ENCODE results near the gene FOSL2.

DNA sequence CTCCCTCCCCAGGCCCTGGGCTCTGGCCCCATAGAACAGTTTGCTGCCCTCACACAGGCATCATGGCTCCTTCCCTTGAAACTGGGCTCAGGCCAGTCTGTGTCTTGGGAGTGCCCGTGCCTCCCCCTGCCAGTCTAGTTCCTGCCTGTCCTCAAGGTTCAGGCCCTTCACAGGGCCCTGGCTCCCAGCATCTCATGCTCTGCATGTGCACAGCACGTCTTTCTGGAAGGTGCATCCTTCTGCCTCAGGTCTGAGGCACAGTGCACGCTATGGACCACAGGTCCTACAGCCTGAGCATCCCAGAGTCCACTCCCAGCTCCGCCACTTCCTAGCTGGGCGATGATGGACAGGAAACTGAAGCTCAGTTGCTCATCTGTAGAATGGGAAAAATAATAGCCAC lies 35.6 kb upstream of the FOSL2 start:
- TF ChIP-seq ZBTB21 (tag by site-specific recombination; IDR thresholded peaks at IDR 0.05), result no peak
- TF ChIP-seq, protein P1, sequence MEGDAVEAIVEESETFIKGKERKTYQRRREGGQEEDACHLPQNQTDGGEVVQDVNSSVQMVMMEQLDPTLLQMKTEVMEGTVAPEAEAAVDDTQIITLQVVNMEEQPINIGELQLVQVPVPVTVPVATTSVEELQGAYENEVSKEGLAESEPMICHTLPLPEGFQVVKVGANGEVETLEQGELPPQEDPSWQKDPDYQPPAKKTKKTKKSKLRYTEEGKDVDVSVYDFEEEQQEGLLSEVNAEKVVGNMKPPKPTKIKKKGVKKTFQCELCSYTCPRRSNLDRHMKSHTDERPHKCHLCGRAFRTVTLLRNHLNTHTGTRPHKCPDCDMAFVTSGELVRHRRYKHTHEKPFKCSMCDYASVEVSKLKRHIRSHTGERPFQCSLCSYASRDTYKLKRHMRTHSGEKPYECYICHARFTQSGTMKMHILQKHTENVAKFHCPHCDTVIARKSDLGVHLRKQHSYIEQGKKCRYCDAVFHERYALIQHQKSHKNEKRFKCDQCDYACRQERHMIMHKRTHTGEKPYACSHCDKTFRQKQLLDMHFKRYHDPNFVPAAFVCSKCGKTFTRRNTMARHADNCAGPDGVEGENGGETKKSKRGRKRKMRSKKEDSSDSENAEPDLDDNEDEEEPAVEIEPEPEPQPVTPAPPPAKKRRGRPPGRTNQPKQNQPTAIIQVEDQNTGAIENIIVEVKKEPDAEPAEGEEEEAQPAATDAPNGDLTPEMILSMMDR (tag by site-specific recombination; IDR thresholded peaks at IDR 0.05), result no peak
- TF ChIP-seq, protein P2, sequence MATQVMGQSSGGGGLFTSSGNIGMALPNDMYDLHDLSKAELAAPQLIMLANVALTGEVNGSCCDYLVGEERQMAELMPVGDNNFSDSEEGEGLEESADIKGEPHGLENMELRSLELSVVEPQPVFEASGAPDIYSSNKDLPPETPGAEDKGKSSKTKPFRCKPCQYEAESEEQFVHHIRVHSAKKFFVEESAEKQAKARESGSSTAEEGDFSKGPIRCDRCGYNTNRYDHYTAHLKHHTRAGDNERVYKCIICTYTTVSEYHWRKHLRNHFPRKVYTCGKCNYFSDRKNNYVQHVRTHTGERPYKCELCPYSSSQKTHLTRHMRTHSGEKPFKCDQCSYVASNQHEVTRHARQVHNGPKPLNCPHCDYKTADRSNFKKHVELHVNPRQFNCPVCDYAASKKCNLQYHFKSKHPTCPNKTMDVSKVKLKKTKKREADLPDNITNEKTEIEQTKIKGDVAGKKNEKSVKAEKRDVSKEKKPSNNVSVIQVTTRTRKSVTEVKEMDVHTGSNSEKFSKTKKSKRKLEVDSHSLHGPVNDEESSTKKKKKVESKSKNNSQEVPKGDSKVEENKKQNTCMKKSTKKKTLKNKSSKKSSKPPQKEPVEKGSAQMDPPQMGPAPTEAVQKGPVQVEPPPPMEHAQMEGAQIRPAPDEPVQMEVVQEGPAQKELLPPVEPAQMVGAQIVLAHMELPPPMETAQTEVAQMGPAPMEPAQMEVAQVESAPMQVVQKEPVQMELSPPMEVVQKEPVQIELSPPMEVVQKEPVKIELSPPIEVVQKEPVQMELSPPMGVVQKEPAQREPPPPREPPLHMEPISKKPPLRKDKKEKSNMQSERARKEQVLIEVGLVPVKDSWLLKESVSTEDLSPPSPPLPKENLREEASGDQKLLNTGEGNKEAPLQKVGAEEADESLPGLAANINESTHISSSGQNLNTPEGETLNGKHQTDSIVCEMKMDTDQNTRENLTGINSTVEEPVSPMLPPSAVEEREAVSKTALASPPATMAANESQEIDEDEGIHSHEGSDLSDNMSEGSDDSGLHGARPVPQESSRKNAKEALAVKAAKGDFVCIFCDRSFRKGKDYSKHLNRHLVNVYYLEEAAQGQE (tag by site-specific recombination; IDR thresholded peaks at IDR 0.05), result no peak
- no peak for TF ChIP-seq ZFHX2 (tag by site-specific recombination; conservative IDR thresholded peaks at IDR 0.05)
- TF ChIP-seq, protein P3, sequence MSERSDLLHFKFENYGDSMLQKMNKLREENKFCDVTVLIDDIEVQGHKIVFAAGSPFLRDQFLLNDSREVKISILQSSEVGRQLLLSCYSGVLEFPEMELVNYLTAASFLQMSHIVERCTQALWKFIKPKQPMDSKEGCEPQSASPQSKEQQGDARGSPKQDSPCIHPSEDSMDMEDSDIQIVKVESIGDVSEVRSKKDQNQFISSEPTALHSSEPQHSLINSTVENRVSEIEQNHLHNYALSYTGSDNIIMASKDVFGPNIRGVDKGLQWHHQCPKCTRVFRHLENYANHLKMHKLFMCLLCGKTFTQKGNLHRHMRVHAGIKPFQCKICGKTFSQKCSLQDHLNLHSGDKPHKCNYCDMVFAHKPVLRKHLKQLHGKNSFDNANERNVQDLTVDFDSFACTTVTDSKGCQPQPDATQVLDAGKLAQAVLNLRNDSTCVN (tag by site-specific recombination; optimal IDR thresholded peaks at IDR 0.05), result no peak
- TF ChIP-seq HOXD13 (CRISPR knock-in tag; IDR thresholded peaks at IDR 0.05; ENCODE audit: borderline replicate concordance), result no peak
- TF ChIP-seq, protein P4, sequence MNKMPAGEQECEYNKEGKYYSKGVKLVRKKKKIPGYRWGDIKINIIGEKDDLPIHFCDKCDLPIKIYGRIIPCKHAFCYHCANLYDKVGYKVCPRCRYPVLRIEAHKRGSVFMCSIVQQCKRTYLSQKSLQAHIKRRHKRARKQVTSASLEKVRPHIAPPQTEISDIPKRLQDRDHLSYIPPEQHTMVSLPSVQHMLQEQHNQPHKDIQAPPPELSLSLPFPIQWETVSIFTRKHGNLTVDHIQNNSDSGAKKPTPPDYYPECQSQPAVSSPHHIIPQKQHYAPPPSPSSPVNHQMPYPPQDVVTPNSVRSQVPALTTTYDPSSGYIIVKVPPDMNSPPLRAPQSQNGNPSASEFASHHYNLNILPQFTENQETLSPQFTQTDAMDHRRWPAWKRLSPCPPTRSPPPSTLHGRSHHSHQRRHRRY (tag by site-specific recombination; IDR thresholded peaks at IDR 0.05), result no peak
- TF ChIP-seq, protein P5, sequence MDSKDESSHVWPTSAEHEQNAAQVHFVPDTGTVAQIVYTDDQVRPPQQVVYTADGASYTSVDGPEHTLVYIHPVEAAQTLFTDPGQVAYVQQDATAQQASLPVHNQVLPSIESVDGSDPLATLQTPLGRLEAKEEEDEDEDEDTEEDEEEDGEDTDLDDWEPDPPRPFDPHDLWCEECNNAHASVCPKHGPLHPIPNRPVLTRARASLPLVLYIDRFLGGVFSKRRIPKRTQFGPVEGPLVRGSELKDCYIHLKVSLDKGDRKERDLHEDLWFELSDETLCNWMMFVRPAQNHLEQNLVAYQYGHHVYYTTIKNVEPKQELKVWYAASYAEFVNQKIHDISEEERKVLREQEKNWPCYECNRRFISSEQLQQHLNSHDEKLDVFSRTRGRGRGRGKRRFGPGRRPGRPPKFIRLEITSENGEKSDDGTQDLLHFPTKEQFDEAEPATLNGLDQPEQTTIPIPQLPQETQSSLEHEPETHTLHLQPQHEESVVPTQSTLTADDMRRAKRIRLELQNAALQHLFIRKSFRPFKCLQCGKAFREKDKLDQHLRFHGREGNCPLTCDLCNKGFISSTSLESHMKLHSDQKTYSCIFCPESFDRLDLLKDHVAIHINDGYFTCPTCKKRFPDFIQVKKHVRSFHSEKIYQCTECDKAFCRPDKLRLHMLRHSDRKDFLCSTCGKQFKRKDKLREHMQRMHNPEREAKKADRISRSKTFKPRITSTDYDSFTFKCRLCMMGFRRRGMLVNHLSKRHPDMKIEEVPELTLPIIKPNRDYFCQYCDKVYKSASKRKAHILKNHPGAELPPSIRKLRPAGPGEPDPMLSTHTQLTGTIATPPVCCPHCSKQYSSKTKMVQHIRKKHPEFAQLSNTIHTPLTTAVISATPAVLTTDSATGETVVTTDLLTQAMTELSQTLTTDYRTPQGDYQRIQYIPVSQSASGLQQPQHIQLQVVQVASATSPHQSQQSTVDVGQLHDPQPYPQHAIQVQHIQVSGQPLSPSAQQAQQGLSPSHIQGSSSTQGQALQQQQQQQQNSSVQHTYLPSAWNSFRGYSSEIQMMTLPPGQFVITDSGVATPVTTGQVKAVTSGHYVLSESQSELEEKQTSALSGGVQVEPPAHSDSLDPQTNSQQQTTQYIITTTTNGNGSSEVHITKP (tag by site-specific recombination; IDR thresholded peaks at IDR 0.05), result no peak
- TF ChIP-seq SCRT1 (tag by site-specific recombination; IDR thresholded peaks at IDR 0.05; ENCODE audit: borderline replicate concordance), result no peak
- TF ChIP-seq ZNF776 (tag by site-specific recombination; IDR thresholded peaks at IDR 0.05; ENCODE audit: borderline replicate concordance), result no peak
- no peak for TF ChIP-seq YY1 (tag by site-specific recombination; IDR thresholded peaks at IDR 0.05)
- TF ChIP-seq, protein P6, sequence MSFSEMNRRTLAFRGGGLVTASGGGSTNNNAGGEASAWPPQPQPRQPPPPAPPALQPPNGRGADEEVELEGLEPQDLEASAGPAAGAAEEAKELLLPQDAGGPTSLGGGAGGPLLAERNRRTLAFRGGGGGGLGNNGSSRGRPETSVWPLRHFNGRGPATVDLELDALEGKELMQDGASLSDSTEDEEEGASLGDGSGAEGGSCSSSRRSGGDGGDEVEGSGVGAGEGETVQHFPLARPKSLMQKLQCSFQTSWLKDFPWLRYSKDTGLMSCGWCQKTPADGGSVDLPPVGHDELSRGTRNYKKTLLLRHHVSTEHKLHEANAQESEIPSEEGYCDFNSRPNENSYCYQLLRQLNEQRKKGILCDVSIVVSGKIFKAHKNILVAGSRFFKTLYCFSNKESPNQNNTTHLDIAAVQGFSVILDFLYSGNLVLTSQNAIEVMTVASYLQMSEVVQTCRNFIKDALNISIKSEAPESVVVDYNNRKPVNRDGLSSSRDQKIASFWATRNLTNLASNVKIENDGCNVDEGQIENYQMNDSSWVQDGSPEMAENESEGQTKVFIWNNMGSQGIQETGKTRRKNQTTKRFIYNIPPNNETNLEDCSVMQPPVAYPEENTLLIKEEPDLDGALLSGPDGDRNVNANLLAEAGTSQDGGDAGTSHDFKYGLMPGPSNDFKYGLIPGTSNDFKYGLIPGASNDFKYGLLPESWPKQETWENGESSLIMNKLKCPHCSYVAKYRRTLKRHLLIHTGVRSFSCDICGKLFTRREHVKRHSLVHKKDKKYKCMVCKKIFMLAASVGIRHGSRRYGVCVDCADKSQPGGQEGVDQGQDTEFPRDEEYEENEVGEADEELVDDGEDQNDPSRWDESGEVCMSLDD (tag by site-specific recombination; IDR thresholded peaks at IDR 0.05), result no peak

All from HEK293 (cell line).